ENCODE measurements around the gene SLC35A5.

- TF ChIP-seq EZH2 (IDR thresholded peaks at IDR 0.05; ENCODE audit: low read depth, low read length, severe bottlenecking) = no peak
- no peak for TF ChIP-seq RNF2 (IDR thresholded peaks at IDR 0.05; ENCODE audit: borderline replicate concordance, low read depth, low read length, missing control alignments, poor library complexity, severe bottlenecking)
- TF ChIP-seq ATF2 (IDR thresholded peaks at IDR 0.05; ENCODE audit: low read length) = no peak
- no peak for TF ChIP-seq POLR2A (IDR thresholded peaks at IDR 0.05; ENCODE audit: control extremely low read depth in 1 of 2, low read depth in 2 of 2, low read length in 2 of 2)
- TF ChIP-seq ASH2L (IDR thresholded peaks at IDR 0.05; ENCODE audit: low read length) = no peak
These were observed 11.0 kb upstream of the SLC35A5 start for GRCh38 chr3:112550859-112551258.
